HG02943 (cell line): ENCODE measurements around the gene GEN1.

Source experiments
- ATAC-seq: cut with Tn5 transposase; IDR thresholded peaks from one replicate; pipeline ENCODE4 v1.9.1; 2021; ENCODE audit warnings: mild to moderate bottlenecking, low read depth, moderate library complexity; ENCODE audit not compliant: unreplicated experiment

GEN1 gene

DNA sequence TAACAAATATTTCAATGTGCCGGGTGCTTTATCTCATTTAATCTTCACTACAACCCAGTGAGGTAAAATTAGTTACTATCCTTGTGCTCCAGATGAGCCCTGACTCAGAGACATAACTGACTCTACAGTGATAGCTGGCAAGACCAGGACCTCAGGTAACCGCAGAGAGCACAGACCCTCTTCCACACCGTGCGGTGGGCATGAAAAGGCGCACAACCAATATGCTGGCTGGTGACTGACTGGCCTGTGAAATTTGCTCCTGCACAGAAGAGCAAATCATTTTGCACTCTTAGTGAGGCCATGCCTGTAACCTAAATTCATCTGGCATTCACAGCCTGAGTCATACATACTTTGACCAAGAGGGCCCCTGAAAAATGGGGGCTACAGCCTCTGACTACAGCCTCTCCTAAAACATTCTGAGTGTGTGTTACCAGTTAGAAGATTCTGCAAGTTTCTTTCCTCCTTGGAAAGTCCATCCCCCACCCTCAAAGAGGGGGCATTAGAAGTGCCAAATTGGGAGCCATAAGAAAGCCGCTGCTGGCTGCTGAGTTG lies 39.9 kb downstream of the GEN1 start:
- ATAC-seq = no peak

DNA sequence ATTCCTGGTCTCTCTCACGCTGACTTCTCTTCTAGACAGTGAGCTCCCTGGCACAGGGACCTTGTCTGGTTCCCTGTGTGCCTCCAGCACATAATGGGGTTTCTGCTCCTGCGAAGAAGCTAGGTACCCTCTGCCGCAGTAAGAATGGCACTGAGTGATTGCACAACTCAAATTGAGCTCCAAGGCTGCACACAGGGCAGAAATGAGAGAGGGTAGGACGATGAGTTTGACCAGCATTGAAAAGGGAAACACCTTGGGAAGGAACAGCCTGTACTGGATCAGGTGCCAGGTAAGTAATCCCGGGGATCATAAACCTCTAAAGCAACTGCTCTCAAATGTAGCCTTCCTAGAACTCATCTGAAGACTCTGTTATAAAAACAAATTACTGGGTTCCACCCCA lies 41.4 kb downstream of the GEN1 start:
- no peak for ATAC-seq

DNA sequence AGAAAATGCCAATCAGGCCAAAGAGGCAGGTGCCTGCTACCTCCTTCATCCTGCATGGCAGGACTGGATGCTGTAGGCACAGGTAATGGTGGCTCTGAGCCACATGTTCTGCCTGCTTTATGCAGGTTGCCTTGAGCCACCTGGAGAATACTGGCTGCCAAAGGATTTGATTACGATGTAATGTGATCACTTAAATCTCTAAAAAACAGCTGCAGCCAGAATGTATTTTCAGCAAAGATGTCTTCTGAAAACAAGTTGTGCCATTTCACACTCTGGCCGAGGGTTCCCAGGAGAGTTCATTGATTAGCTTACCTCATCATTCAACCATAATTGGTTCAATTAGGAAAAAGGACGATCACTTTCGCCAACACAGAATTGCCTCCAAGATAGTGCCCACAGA lies 44.4 kb downstream of the GEN1 start:
- no peak for ATAC-seq

DNA sequence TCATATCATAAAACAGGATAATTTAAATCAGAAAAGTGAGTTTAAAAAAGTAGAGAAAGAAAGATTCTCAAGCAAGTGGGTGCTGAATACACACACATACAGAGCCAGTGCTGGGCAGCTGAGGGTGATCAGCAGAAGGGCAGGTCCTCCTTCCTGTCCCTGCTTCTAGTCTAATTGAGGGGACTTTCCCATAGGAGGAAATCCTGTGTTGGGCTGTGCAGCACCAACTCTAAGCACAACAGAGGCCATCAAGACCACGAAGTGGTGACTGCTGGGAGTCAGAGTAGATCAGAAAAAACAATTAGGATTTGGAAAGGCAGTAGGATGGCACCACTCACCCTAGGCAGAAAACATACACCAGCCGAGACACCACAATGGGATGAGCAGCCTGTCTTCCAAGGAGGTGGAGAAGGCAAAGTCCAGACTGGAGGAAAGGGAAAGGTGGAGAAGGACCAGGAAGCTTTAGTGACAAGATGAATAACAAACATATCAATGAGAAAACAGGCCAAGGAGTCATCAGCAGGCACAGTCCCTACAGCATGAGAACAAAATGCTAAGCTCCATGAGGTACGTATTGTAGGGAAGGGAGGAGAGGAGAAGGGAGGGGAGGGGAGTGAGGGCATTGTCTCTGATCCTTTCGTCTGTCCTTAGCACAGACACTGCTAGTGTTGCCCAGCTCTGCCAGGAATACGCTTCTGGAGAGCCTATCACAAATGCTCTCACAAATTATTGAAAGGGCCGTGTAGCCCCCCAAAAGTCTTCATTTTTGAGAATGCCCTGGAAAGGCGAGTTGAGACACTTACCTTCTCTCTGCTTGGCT lies 45.6 kb downstream of the GEN1 start:
- no peak for ATAC-seq

DNA sequence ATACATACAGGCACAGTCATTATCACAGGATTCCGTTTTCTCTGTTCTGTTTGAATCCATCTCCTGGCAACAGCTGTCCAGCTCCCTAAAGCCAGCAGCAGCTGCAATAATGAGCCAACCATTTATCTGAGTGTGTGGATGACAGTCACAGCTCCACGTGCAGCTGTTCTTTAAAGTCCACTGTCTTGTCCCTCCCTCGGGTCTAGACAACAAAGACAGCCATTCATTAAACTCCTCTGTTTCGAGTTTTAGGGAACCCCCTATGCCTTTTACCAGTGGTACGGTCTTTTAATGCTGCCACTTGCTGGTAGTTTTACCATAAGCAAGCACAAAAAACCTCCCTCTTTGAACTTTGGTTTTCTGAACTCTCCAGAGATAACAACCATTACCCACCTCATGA lies 46.3 kb downstream of the GEN1 start:
- ATAC-seq = no peak

DNA sequence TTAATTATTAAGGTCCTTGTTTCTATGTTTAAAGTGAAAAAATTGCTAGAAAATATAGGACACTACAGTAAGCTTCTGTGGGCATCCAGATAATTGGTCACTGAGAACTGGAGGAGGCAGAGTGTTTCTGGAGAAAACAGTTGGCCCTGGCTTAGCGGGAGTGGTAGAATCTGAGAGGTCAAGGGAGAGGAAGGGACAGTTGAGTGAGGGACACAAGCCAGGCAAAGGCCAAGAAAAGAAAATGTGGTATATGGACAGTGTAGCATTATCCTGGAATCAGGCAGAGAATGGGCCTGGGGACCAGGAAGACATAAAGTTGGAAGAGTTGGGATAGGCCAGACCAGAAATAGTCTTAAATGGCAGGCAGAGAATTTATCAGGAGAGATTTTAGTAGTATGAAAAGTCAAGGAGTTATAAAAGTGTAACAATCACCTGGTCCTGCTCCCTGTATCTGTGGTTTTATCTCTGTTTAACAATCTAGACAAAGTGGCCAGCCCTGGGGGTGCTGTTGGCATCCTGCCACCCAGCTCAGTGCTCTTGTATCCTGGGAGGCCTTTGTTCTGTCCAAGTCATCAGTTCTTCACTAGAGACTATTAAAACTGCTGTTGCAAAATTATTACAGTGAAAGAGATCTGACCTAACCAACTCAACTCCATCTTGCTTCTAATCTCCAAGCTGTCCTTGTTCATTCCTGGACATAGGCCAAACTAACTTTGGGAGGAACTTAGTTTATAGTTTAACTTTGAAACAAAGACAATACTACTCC lies 46.9 kb downstream of the GEN1 start:
- no peak for ATAC-seq

DNA sequence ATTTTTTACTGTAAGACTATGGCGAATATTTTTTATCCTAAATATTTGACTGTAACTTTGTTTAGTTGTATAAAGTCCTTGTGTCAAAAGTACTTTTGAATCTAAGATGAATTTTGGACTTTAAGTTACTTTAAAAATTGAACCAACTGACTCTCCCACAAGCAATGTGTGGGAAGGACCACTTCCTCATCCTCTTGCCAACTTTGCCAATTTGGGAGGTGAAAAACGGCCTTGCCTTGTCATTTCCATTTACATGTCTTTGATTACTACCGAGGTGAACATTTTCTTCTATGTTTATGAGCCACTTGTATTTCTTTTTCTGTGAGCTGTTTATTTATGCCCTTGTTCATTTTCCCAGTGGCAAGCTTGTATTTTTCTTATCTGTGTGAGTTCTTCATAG lies 49.6 kb downstream of the GEN1 start:
- ATAC-seq = no peak

DNA sequence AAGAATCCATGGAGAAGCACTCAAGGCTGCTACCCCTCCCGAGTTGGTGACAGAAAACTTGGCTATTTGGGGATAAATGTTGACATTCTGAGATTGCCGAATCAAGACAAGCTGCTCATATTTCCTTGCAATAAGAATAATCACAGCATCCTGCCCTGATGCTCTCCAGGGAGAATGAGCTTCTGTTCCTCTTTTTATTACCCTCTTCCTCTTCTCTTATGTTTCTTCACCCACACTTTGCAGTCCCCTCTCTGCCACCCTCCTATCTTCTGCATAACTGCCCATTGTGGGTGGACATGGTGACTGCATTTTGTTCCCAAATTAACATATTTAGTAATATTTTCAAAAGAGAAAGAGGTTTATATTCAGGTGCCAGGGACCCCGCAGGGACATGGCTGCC lies 50.4 kb downstream of the GEN1 start:
- ATAC-seq = no peak

DNA sequence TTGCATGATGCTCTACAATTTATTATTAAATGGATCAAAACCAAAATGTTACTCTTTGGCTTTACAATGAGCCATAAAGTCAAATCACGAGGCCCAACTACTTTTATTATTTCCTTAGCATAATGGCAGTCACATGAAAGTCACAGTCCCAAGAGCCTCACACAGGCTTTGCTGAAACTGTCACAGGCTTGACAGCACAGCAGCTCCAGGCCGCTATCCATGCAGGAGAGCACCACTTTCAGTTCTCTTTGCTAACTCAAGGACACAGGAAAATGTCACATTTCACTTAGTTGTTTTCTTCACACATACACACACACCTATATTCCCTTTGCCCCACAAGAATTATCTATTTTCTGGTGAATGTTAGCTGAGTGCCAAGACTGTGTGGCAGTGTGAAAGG lies 51.2 kb downstream of the GEN1 start:
- no peak for ATAC-seq

DNA sequence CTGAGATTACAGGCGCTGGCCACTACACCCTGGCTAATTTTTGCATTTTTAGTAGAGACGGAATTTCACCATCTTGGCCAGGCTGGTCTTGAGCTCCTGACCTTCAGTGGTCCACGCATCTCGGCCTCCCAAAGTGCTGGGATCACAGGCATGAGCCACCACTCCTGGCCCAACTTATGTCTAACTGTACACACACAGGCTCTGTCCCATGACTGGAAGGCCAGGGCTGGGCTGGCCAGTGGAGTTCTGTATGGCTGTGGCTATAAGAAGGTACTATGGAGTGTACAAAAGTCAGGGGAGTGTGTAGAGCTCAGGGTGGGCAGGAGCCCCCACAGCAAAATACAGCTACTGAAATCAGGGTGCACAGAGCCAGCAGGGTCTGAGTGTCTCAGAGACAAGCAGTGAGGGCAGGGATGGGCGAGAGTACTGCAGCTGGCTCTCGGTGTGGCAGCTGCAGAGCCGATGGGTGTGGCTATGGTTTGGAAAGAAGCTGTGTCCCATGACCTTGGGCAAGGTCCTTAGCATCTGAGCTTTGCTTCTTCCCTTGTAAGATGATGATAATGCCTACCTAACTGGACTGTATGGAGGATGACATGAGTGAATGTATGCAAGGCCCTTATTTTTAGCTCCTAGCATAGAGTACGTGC lies 51.9 kb downstream of the GEN1 start:
- no peak for ATAC-seq

DNA sequence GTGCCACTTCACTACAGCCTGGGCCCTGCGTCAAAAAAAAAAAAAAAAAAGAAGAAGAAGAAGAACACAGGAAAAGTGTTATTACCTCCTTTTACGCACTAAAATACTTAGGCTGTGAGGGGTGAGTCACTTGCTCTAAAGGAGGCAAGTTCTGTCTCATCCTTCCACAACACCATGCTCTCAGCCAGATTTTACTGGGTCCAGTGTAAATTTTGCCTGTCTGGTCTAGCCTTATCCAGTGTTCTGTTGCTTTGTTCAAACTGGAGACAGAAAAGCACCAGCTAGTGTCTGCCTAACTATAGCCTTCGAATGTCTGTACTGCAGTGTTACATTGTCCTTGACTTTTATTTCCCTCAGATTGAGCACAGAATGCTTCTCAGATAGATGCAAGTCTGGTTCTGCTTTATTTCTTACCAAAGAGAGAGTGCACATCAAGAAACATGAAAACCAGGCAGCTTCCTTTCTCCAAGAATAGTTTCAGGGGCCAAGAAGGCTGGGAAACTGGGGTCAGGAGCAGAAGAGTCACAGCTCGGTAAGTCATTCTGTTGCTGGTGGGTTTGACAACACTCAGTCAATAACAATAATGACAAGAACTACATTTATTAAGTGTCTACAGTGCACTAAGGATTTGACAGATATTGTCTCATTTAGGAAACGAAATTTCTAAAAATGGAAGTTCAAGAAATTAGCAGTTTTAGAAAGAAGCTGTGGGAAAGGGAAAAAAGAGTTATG lies 59.2 kb downstream of the GEN1 start:
- peak; percentile 45 for ATAC-seq

DNA sequence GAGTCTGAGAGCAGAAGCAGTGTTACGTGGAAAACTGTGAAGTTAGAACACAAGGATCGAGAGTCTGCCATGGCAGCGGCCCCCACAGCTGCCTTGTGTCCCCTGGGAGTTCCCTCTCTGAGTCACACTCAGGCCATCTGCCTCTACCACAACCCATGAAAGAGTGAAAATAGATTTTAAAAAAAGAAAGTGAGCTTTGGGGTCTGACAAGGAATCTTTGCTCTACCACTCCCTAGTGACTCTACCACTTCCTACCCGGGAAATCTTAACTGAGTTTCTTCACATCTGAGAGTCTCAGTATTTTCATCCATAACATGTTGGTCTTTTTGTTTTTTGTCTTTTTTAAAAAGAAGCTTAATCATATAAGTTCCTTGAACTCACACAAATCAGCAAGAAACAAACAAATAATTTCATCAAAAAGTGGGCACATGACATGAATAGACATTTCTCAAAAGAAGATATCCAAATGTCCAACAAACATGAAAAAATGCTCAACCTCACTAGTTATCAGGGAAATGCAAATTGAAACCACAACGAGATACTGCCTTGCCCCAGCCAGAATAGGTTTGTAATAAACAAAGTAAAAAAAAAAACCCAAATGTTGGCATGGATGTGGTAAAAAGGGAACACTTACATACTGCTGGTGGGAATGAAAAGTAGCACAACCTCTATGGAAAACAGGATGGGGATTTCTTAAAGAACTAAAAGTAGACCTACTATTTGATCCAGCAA lies 60.0 kb downstream of the GEN1 start:
- ATAC-seq = peak; percentile 90

DNA sequence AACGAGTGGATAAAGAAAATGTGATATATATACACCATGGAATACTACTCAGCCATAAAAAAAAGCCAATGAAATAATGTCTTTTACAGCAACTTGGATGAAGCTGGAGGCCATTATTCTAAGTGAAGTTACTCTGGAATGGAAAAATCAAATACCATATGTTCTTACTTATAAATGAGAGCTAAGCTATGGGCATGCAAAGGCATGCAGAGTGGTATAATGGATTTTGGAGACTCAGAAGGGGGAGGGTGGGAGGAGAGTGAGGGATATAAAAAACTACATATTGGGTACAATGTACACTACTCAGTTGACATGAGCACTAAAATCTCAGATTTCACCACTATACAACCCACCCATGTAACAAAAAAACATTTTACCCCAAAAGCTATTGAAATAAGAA lies 60.7 kb downstream of the GEN1 start:
- no peak for ATAC-seq

DNA sequence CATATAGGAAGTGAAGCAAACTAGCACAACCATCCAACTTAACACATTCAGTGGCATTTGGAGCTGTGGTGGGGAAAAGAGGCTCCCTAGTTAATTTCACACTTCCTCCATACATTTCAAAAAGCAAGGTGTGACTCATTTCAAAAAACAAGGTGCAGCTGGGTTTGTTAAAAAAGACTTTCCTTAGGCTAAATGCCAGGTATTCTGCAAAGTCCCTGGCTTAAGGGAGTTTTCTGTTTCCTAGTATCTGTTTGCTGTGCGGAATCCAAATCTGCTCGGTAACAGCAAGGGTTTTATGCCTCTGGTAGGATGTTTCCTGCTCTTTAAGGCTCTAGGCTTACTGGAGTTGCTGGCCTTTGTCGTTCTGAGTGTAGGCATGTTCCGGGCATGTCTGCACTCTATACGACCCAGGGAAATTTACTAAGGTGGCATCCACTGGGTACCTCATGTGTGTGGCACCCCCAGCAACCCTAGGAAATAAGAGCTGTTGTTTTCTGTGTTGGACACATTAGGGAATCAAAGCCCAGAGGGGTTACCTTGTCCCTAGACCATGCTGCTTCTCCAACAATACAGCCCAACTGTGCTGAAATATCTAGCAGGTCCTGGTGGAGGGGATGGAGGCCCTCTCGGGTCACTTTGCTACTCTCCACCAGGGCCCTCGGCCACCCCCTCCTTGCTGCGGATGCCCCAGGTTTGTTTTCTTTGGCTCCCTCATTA lies 61.7 kb downstream of the GEN1 start:
- no peak for ATAC-seq

DNA sequence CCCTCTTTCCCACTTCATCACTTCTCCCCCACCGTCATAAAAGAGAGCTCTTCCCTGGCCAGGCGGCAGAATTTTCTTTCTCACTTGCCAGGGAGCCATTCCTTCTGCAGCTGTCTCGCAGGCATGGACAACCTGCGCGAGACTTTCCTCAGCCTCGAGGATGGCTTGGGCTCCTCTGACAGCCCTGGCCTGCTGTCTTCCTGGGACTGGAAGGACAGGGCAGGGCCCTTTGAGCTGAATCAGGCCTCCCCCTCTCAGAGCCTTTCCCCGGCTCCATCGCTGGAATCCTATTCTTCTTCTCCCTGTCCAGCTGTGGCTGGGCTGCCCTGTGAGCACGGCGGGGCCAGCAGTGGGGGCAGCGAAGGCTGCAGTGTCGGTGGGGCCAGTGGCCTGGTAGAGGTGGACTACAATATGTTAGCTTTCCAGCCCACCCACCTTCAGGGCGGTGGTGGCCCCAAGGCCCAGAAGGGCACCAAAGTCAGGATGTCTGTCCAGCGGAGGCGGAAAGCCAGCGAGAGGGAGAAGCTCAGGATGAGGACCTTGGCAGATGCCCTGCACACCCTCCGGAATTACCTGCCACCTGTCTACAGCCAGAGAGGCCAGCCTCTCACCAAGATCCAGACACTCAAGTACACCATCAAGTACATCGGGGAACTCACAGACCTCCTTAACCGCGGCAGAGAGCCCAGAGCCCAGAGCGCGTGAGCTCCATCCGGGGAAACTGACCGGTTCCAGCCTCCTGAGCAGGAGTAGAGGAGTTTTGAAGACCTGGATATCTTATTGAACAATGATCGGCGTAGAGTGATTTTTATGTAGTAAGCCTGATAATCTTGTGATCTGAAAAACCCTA lies 62.7 kb downstream of the GEN1 start, which contains the start of gene MSGN1:
TSS of gene MSGN1 (plus strand) at position 65 of the 850 bp plus-strand sequence. CDS start at position 124, 59 bp downstream.
- no peak for ATAC-seq

DNA sequence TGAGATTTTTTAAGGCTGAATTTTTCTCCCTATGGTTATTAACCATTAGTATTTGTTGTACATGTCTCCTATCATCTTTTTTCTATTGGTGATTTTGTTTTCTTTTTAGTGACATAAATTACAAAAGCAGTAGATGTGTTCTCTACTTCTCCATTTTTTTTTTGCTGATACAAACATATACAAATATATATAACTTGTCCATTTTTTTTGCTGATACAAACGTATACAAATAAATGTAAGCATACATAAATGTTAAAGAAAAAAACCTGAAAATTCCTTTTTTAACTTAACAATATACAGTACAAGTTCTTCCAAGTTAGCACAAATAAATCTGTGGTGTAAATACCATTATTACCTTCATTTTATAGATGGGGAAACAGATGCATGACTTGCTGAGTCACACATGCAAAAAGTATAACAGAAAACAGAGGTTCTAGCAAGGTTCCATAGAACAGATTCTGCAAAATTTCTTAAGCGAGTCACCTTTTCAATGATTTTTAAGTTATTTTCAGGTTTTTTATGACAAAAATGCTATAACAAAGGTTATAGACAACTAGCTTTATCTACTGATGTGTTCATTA lies 64.4 kb downstream of the GEN1 start:
- no peak for ATAC-seq

DNA sequence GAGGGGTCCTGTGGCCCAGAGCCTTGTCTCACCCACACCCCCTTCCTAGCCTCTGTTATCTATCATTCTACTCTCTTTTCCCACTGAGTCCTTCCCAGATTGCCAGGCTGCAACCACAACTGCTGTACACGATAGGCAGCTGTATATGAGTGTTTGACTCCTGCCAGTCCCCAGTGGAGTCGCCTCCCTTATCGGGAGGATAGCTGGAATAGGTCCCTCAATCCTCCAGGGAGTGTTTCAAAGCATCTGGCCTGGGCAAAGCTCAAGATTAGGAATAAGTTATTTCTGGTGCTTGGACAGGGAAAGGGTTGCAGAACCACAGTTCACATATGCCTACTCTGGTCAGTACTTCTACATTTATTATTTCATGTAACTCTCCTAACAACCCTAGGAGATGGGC lies 67.1 kb downstream of the GEN1 start:
- ATAC-seq = no peak
